ENCODE measurements around the gene SP8.

- TF ChIP-seq GATA2 (IDR thresholded peaks at IDR 0.05; ENCODE audit: low read depth, low read length), result no peak
- TF ChIP-seq GATA3 (IDR thresholded peaks at IDR 0.05; ENCODE audit: low read depth, low read length), result no peak
Measured at GRCh38 chr7:20798081-20798693, 11.5 kb upstream of the SP8 start.

Measured in SH-SY5Y (cell line).